ENCODE data around the gene MYH11. TPM values are rescaled to one million over a fixed set of nuclear protein-coding genes. Genes with fewer than 3 reads are reported as not detected.
A peak's percentile ranks its signal among the peaks of the same experiment; 100 is the strongest.

Gene MYH11
- total and polyA plus RNA-seq, 2 of the 13 experiments (the other 11 are each of a cell fraction or from before 2014, with no cell fraction given) = not detected

DNA sequence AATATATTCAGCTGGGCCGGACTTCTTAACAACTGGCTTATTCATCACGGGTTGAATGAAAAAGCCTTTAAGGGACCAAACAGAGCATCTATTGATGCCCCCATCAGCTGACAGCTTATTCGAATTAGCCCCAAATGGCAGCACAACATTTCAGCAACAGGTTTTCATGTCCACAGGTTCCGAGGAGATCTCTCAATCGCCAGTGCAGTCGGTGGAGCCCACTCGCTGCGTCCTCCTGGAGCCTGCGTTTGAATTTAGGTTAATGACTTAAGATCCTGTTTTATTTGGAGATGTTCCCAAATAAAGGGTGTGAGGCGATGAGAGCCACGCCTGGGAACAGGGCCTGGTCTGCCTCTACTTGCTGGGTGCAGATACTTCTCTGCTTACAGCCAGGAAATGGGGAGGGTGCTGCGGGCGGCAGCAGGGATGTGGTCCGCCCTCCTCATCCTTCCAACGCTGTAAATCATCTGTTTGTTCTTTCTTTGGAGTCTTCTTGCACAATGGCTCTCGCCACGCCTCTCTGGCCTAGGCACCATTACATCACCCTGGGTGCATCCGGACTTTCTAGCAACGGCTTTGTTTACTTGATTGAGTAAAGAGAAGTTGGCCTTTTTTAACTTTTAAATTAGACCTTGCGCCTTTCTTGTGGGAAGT, 184.2 kb downstream of the MYH11 start (continued):
- TF ChIP-seq ZNF607 (CRISPR knock-in tag; IDR thresholded peaks at IDR 0.05; ENCODE audit: borderline replicate concordance) = peak; percentile 97; the same call in 1 of the 2 replicates
- TF ChIP-seq ZNF878 (CRISPR knock-in tag; IDR thresholded peaks at IDR 0.05) = peak; percentile 95
- TF ChIP-seq ZSCAN21 (CRISPR knock-in tag; IDR thresholded peaks at IDR 0.05; ENCODE audit: borderline replicate concordance) = peak; percentile 79; the same call in 1 of the 2 replicates
- TF ChIP-seq ZNF296 (CRISPR knock-in tag; conservative IDR thresholded peaks at IDR 0.05) = no peak
- TF ChIP-seq ZNF652 (CRISPR knock-in tag; IDR thresholded peaks at IDR 0.05; ENCODE audit: borderline replicate concordance, low read depth) = peak; percentile 82
- TF ChIP-seq SP2 (CRISPR knock-in tag; IDR thresholded peaks at IDR 0.05) = no peak
- TF ChIP-seq ZNF557 (CRISPR knock-in tag; IDR thresholded peaks at IDR 0.05) = peak; percentile 95
- no peak for TF ChIP-seq ZFYVE20 (CRISPR knock-in tag; IDR thresholded peaks at IDR 0.05; ENCODE audit: borderline replicate concordance, low read depth)
- peak; percentile 98 for TF ChIP-seq KLF9 (CRISPR knock-in tag; IDR thresholded peaks at IDR 0.05; ENCODE audit: low read depth)
- peak; percentile 73; the same call in 1 of the 2 replicates for TF ChIP-seq NR2C2 (CRISPR knock-in tag; IDR thresholded peaks at IDR 0.05; ENCODE audit: borderline replicate concordance)
- TF ChIP-seq ETV5 (CRISPR knock-in tag; IDR thresholded peaks at IDR 0.05; ENCODE audit: borderline replicate concordance) = peak; percentile 100
- no peak for TF ChIP-seq ZNF660 (CRISPR knock-in tag; IDR thresholded peaks at IDR 0.05; ENCODE audit: borderline replicate concordance, low read depth)
- TF ChIP-seq ZNF460 (CRISPR knock-in tag; IDR thresholded peaks at IDR 0.05; ENCODE audit: borderline replicate concordance) = no peak; the same call in 1 of the 2 replicates
- peak; percentile 90; the same call in 1 of the 2 replicates for TF ChIP-seq SP140L (CRISPR knock-in tag; IDR thresholded peaks at IDR 0.05; ENCODE audit: borderline replicate concordance)
- TF ChIP-seq, protein P1, sequence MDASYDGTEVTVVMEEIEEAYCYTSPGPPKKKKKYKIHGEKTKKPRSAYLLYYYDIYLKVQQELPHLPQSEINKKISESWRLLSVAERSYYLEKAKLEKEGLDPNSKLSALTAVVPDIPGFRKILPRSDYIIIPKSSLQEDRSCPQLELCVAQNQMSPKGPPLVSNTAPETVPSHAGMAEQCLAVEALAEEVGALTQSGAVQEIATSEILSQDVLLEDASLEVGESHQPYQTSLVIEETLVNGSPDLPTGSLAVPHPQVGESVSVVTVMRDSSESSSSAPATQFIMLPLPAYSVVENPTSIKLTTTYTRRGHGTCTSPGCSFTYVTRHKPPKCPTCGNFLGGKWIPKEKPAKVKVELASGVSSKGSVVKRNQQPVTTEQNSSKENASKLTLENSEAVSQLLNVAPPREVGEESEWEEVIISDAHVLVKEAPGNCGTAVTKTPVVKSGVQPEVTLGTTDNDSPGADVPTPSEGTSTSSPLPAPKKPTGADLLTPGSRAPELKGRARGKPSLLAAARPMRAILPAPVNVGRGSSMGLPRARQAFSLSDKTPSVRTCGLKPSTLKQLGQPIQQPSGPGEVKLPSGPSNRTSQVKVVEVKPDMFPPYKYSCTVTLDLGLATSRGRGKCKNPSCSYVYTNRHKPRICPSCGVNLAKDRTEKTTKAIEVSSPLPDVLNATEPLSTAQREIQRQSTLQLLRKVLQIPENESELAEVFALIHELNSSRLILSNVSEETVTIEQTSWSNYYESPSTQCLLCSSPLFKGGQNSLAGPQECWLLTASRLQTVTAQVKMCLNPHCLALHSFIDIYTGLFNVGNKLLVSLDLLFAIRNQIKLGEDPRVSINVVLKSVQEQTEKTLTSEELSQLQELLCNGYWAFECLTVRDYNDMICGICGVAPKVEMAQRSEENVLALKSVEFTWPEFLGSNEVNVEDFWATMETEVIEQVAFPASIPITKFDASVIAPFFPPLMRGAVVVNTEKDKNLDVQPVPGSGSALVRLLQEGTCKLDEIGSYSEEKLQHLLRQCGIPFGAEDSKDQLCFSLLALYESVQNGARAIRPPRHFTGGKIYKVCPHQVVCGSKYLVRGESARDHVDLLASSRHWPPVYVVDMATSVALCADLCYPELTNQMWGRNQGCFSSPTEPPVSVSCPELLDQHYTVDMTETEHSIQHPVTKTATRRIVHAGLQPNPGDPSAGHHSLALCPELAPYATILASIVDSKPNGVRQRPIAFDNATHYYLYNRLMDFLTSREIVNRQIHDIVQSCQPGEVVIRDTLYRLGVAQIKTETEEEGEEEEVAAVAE (CRISPR knock-in tag; IDR thresholded peaks at IDR 0.05; ENCODE audit: borderline replicate concordance) = peak; percentile 96
- TF ChIP-seq ZBTB8A (CRISPR knock-in tag; IDR thresholded peaks at IDR 0.05; ENCODE audit: borderline replicate concordance, low read depth) = no peak
- no peak for TF ChIP-seq ZBTB42 (CRISPR knock-in tag; IDR thresholded peaks at IDR 0.05)
- TF ChIP-seq, protein P2, sequence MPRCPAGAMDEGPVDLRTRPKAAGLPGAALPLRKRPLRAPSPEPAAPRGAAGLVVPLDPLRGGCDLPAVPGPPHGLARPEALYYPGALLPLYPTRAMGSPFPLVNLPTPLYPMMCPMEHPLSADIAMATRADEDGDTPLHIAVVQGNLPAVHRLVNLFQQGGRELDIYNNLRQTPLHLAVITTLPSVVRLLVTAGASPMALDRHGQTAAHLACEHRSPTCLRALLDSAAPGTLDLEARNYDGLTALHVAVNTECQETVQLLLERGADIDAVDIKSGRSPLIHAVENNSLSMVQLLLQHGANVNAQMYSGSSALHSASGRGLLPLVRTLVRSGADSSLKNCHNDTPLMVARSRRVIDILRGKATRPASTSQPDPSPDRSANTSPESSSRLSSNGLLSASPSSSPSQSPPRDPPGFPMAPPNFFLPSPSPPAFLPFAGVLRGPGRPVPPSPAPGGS (CRISPR knock-in tag; IDR thresholded peaks at IDR 0.05) = no peak
- TF ChIP-seq, protein P3, sequence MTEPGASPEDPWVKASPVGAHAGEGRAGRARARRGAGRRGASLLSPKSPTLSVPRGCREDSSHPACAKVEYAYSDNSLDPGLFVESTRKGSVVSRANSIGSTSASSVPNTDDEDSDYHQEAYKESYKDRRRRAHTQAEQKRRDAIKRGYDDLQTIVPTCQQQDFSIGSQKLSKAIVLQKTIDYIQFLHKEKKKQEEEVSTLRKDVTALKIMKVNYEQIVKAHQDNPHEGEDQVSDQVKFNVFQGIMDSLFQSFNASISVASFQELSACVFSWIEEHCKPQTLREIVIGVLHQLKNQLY (CRISPR knock-in tag; IDR thresholded peaks at IDR 0.05) = peak; percentile 96

Measured in HepG2 (cell line).